DND-41 (cell line): ENCODE results near the gene PSMB8.
A peak's percentile ranks its signal among the peaks of the same experiment; 100 is the strongest.

ENCODE experiments used
- ATAC-seq: fragments of 200-7000 bp; cut with Tn5 transposase; 3 replicates; pipeline ENCODE4 v1.9.1; 2021; ENCODE audit warnings: low read depth; ENCODE audit not compliant: insufficient read depth
- DNase-seq: peaks from one replicate; pipeline ENCODE4 v3.0.0-alpha.2; 2020
- H2AFZ ChIP-seq: 2 replicates; pipeline ENCODE4 v1.6.0; 2012; ENCODE audit warnings: low read depth, low read length
- H3K27ac ChIP-seq: 2 replicates; pipeline ENCODE4 v1.5.1; 2012; ENCODE audit warnings: low read length, inconsistent platforms
- H3K27me3 ChIP-seq: fragments of 200-600 bp; sonication (generic); 2 replicates; pipeline ENCODE4 v1.6.0; 2012; ENCODE audit warnings: low read length, mild to moderate bottlenecking, inconsistent platforms; ENCODE audit not compliant: insufficient read depth, poor library complexity
- H3K36me3 ChIP-seq: 2 replicates; pipeline ENCODE4 v1.5.1; 2012; ENCODE audit warnings: low read length, inconsistent platforms; ENCODE audit not compliant: insufficient read depth
- H3K4me1 ChIP-seq: 2 replicates; pipeline ENCODE4 v1.5.1; 2012; ENCODE audit warnings: mild to moderate bottlenecking, low read length; ENCODE audit not compliant: insufficient read depth
- H3K4me2 ChIP-seq: 2 replicates; pipeline ENCODE4 v1.6.0; 2012; ENCODE audit warnings: mild to moderate bottlenecking, moderate library complexity, low read length, inconsistent platforms; ENCODE audit not compliant: insufficient read depth
- H3K4me3 ChIP-seq, 2 experiments: fragments of 200-600 bp in 1 of 2; shearing (Covaris generic) in 1 of 2; 2 replicates each; pipeline ENCODE4 v1.5.1; 2012 to 2016; ENCODE audit warnings: inconsistent platforms in 2 of 2, low read length in 2 of 2, mild to moderate bottlenecking in 2 of 2, low read depth in 1 of 2, moderate library complexity in 1 of 2
- H3K79me2 ChIP-seq: 2 replicates; pipeline ENCODE4 v1.6.0; 2012; ENCODE audit warnings: low read length, inconsistent platforms; ENCODE audit not compliant: insufficient read depth
- H3K9ac ChIP-seq: 2 replicates; pipeline ENCODE4 v1.6.0; 2012; ENCODE audit warnings: low read depth, mild to moderate bottlenecking, inconsistent platforms, low read length, moderate library complexity
- H3K9me3 ChIP-seq: 2 replicates; pipeline ENCODE4 v1.5.1; 2012; ENCODE audit warnings: low read length, moderate library complexity, mild to moderate bottlenecking, inconsistent platforms; ENCODE audit not compliant: insufficient read depth, severe bottlenecking
- H4K20me1 ChIP-seq: 2 replicates; pipeline ENCODE4 v1.6.0; 2012; ENCODE audit warnings: low read length; ENCODE audit not compliant: insufficient read depth
- CTCF ChIP-seq: IDR thresholded peaks from 2 replicates; pipeline ENCODE4 v1.5.1; 2012; ENCODE audit warnings: borderline replicate concordance, low read length, moderate library complexity, mild to moderate bottlenecking; ENCODE audit not compliant: poor library complexity, severe bottlenecking; ENCODE audit errors: extremely low read depth
- EZH2 ChIP-seq: IDR thresholded peaks from 3 replicates; pipeline ENCODE4 v1.6.1; 2012; ENCODE audit warnings: borderline replicate concordance, low read depth, mild to moderate bottlenecking, moderate library complexity, low read length, inconsistent platforms; ENCODE audit not compliant: severe bottlenecking

The PSMB8 gene

GRCh38 chr6:32867554-32868256 lies 23.9 kb upstream of the PSMB8 start:
- DNase-seq (no peak), ATAC-seq (peak; percentile 47; the same call in 2 of the 3 replicates)
- no peak overlapping the region for H3K4me2 ChIP-seq
- H3K36me3 ChIP-seq, result no peaks in the 10 kb centered on the region
- peak overlapping the region; percentile 15; the same call in 1 of the 2 replicates for H2AFZ ChIP-seq
- no peak overlapping the region for H3K27ac ChIP-seq
- no peak overlapping the region for H3K4me3 ChIP-seq
- no peaks in the 10 kb centered on the region for H3K79me2 ChIP-seq
- peaks cover 5% of the 10 kb centered on the region for H3K27me3 ChIP-seq
- H3K9me3 ChIP-seq, result no peaks in the 10 kb centered on the region
- TF ChIP-seq CTCF (no peak), EZH2 (no peak)
- 0 out of 2 replicates have a peak, but pooled peaks cover 2% of the 10 kb centered on the region for H3K4me1 ChIP-seq
- H3K9ac ChIP-seq, result no peak overlapping the region
- no peaks in the 10 kb centered on the region for H4K20me1 ChIP-seq

- ATAC-seq (no peak), DNase-seq (no peak)
- H3K4me3 ChIP-seq, result no peak overlapping the region
- H3K36me3 ChIP-seq, result no peaks in the 10 kb centered on the region
- H3K9me3 ChIP-seq, result no peaks in the 10 kb centered on the region
- TF ChIP-seq EZH2, result no peak
- TF ChIP-seq CTCF, result no peak
- no peak overlapping the region for H3K9ac ChIP-seq
- H3K4me2 ChIP-seq, result no peak overlapping the region
- H3K27ac ChIP-seq, result no peak overlapping the region
- H3K79me2 ChIP-seq, result no peaks in the 10 kb centered on the region
- H2AFZ ChIP-seq, result peak overlapping the region; percentile 15; the same call in 1 of the 2 replicates
- H4K20me1 ChIP-seq, result no peaks in the 10 kb centered on the region
- 0 out of 2 replicates have a peak, but pooled peaks cover 2% of the 10 kb centered on the region for H3K4me1 ChIP-seq
- H3K27me3 ChIP-seq, result no peaks in the 10 kb centered on the region
These were observed 23.2 kb upstream of the PSMB8 start for GRCh38 chr6:32867022-32867477.

- TF ChIP-seq EZH2, result no peak
- TF ChIP-seq CTCF, result no peak
- Histone ChIP-seq H3K79me2 (no peaks in the 10 kb centered on the region), H3K27me3 (no peaks in the 10 kb centered on the region), H3K9ac (no peak overlapping the region), H3K4me1 (0 out of 2 replicates have a peak, but pooled peaks cover 2% of the 10 kb centered on the region), H2AFZ (no peak overlapping the region), H4K20me1 (no peaks in the 10 kb centered on the region), H3K4me2 (no peak overlapping the region), H3K27ac (no peak overlapping the region), H3K9me3 (no peaks in the 10 kb centered on the region), H3K36me3 (0 out of 2 replicates have a peak, but pooled peaks cover 5% of the 10 kb centered on the region), H3K4me3 (no peak overlapping the region)
- DNase-seq (no peak), ATAC-seq (no peak)
These were observed 22.0 kb upstream of the PSMB8 start for GRCh38 chr6:32865724-32866443.
